Retina (tissue), 1 donor: Measurements from ENCODE around the gene SOCS1.

ENCODE experiments used
- DNase-seq: peaks from one replicate; pipeline ENCODE4 v3.0.0-alpha.2; 2016

The SOCS1 gene

DNA sequence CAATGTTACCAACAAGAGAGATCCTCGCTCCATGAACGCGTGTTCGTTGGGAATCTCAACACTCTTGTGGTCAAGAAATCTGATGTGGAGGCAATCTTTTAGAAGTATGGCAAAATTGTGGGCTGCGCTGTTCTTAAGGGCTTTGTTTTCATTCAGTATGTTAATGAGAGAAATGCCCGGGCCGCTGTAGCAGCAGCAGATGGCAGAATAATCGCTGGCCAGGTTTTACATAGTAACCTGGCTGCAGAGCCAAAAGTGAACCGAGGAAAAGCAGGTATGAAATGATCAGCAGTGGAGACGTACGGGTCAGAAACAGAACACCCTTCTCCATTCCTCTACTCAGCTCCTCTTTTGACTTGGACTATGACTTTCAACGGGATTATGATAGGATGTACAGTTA lies 13.3 kb downstream of the SOCS1 start:
- no peak for DNase-seq

DNA sequence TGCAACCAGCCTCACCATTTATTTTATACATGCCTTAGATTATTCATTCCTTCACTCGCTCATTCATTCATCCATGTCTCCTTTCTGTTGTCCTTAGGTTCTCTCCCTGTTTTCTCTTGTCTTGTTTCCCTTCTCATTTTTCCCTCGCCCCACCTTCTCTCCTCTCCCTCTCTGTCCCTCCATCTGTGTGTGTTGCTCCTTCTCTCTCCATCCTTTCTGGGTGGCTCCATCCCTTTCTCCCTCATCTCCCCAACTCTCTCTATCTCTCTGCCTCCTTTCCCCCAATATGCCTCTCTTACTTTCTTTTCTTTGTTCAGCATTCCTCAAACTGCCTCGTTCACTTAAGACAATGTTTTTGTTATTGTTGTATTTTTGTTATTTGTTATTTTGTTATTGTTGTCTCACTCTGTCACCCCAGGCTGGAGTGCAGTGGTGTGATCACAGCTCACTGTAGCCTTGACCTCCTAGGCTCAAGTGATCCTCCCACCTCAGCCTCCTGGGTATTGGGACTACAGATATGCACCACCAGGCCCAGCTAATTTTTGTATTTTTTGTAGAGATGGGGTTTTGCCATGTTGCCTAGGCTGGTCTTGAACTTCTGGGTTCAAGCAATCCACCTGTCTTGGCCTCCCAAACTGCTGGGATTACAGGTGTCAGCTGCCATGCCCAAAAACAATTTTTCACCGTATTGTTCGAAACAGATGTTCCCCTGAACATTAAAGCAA lies 14.4 kb downstream of the SOCS1 start:
- DNase-seq = no peak

DNA sequence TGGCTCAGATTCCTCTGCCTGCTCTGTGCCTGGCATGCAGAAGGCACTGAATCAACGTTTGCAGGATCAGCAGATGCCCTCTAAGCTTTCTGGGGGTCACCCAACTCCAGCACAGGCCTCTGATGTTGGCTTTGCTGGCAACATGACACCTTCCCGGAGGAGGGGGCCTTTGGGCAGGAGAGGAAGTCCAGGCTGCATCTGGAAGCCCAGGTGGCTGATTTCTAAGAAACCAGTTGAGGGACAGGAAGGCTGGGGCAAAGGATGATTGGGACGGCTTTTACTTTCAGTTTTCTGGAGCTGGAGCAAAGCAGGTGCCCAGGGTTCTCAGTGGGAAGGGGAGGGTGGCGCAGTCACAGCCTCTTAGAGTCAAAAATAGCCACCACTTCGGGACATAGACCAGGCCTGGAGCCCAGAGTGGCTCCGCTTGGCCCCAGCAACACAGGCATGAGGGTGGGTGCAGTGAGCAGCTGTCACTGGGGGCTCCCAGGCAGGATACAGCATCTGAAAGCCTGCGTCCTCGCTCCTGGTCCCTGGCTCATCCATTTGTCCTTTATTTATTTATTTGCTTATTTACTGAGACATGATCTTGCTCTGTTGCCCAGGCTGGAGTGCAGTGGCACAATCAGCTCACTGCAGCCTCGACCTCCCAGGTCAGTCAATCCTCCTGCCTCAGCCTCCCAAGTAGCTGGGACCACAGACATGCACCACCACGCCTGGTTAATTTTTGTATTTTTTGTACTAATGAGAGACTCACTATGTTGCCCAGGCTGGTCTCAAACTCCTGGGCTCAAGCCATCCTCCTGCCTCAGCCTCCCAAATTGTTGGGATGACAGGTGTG lies 15.1 kb downstream of the SOCS1 start:
- DNase-seq = no peak

DNA sequence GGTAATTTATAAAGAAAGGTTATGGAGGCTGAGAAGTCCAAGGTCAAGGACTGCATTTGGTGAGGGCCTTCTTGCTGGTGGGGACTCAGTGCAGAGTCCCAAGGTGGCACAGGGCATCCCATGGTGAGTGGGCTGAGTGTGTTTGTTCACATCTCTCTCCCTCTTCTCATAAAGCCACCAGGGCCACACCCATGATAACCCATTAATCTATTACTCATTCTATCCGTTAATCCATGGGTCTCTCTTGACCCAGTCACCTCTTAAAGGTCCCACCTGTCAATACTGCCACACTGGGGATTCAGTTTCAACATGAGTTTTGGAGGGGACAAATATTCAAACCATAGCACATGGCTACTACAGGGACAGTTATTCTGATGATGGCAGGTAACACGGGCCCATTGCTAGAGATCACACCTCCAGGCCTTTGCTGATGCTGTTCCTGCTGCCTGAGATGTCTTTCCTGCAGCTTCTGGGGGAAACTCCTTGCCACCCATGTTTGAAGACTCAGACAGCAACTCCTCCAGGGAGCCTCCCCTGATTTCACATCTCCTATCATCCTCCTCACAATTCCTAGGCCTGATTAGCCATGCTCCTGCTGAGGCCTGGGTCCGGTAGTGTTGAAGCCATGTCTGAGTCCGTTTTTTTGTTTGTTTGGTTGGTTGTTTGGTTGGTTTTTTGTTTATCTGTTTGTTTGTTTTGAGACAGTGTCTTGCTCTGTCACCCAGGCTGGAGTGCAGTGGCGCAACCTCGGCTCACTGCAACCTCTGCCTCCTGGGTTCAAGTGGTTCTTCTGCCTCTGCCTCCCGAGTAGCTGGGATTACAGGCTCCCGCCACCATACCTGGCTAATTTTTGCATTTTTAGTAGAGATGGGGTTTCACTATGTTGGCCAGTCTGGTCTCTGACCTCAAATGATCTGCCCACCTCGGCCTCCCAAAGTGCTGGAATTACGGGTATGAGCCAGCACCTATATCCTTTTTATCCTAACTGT lies 16.1 kb downstream of the SOCS1 start:
- DNase-seq = no peak

DNA sequence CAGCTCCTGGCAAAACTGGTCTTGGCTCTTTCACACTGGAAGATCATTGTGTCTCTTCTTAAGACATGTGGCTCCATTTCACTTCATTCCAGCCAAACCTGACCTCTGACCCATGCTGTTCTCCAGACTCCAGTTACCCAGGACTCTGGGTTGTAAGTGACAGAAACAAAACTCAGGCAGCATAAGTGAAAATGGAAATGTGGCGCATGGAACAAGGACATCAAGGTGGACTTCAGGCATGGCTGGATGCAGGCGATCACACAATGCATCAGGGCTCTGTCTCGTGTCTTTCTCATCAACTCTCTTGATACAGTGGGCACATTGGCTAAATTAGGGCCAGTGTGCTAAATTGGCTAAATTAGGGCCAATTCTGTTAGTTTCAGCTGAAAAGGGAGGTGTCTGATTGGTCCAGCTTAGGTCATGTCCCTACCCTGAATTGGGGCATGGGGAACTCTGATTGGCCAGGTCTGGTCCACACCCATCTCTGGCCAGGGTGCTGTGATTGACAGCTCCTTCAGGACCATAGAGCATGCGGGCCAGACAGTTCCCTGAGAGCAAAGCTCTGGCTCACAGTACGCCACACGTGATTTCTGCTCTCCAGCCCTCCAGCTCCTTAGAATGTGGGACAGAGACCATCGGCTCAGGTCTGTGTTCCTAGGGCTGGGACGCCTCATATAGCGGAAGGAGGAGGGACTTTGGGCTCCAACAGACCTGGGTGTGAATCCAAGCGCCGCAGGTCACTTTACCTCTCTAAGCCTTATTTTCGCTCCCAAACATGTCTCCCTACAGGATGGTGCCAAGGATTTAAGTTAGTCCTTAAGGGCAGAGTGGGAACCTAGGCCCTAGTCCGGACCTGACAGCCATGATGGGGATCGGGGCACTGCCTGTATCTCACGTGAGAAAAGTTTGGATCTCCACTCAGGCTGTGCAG lies 17.5 kb downstream of the SOCS1 start:
- no peak for DNase-seq

DNA sequence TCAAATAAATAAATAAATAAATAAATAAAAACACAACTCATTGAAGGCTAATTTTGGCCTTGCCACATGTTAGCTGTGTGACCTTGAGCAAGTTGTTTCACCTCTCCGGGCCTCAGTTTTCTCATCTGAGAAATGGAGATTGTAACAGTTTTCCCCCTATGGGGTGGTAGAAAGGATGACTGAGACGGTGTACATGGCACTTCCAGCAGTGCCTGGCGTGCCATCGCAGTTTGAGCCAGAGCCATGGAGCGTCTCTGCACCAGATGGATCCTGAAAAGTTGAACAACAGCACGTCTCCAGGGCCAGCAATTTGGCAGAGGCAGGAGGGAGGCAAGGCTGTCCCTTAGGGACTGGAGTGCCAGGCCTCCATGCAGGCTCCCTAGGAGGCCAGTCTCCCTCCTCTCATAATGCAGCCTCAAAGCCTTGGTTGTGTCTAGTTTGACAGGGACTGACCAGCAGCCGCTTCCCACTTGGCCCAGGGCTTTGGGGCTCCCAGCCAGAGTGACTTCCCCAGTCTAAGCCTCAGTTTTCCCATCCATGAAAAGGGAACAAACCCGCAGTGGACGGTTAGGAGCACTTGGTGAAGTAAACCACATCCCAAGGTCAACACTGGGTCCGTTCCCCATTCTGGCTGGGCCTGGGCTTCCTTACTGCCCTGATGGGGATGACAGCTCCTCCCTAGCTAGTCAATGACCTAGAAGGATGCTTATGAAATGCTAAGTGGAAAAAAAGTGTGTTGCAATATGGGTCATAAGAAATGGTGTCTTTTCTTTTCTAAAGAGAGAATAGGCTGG lies 19.3 kb downstream of the SOCS1 start:
- no peak for DNase-seq

DNA sequence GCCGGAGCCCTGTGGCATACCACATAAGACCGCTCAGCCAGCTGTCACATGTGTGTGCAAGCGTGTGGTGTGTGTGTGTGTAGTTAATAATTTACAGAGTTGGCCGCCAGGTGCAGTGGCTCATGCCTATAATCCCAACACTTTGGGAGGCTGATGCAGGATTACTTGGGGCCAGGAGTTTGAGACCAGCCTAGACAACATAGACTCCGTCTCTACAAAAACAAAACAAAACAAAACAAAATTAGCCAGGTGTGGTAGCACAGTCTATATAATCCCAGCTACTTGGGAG lies 20.4 kb downstream of the SOCS1 start:
- DNase-seq = no peak

DNA sequence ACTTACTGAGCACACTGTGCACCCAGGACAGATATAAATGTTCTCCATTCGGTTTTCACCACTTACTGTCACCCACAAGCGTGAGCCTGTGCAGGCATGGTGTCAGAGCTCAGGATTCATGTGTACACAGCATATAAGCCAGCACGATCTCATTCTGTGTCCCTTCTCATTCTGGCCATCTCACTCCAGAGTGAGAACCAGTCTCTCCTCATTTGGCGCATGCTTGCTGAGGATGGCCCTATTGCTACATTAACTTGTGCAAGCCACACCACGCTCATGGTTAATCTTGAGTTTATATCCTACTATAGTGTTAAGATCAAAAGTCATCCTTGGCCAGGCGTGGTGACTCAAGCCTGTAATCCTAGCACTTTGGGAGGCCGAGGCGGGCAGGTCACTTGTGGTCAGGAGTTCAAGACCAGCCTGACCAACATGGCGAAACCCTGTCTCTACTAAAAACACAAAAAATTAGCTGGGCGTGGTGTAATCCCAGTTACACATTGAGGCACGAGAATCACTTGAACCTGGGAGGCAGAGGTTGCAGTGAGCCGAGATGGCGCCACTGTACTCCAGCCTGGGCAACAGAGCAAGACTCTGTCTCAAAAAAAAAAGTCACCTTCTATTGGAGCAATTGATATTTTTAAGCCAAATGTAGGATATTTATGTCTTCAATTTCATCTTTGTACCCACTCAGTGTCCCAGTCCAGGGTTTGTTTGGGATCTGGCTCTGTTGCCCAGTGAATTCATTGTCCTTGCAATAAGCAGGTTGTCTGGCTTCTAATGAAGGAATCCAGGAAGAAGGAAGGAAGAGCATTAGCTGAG lies 20.9 kb downstream of the SOCS1 start:
- DNase-seq = no peak

DNA sequence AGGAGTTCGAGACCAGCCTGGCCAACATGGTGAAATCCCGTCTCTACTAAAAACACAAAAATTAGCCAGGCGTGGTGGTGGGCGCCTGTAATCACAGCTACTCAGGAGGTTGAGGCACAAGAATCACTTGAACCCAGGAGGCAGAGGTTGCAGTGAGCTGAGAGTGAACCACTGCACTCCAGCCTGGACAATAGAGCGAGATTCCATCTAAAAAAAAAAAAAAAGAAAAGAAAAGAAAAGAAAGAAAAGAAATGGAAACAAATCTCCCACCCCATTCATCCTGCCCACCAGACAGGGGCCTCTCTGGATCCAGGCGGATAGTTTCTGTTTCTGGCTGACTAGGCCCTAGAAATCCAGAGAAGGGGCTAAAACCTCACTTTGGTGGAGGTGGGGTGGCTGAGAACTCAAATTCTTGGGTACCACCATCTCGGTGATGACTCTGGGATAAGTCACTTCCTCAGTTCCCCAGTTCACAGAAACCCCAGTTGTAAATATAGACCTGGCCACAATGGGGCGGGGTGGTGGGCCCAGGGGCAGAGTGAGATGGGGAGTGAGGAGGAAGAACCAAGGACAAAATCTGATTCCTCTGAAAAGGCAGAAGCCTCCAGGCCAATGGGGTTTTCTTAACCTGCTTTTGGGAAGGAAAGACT lies 22.2 kb downstream of the SOCS1 start:
- no peak for DNase-seq

DNA sequence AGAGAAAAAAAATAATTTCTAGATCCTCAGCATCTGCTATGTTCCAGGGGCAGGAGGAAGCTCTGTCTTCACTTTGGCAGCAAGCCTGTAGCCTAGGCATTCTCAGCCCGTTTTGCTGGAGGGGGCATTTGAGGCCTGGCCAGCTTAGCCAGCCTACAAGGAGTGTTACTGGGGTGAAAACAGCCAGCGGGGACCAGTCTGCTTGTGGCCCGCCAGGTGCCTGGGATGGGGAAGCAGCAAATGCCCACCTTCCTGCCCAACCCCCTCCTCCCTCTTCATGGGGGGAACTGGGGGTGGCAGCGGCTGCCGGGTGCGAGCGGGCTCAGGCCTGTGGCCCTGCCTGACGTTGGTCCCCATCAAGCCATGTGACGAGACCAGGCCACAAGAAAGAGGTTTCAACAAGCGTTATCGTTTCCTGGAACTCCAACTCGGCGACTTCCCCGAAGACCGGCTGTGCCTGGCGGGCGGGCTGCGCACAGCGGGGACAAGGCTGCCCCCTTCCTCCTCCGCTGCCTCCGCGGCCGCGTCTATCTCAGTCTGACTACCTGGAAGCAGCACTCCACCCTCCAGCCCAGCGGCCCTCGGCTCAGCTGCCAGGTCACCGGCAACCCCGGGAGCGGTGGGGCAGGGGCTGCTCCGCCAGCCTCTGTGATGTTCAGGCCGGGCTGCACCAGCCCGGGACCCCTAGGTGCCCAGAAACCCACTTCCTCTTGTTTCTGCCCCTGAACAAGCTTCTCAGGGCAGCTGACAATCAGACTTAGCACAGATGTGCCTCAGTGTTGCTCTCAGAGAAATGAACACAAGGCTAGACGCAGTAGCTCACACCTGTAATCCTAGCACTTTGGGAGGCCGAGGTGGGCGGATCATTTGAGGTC lies 22.9 kb downstream of the SOCS1 start:
- peak; percentile 39 for DNase-seq

DNA sequence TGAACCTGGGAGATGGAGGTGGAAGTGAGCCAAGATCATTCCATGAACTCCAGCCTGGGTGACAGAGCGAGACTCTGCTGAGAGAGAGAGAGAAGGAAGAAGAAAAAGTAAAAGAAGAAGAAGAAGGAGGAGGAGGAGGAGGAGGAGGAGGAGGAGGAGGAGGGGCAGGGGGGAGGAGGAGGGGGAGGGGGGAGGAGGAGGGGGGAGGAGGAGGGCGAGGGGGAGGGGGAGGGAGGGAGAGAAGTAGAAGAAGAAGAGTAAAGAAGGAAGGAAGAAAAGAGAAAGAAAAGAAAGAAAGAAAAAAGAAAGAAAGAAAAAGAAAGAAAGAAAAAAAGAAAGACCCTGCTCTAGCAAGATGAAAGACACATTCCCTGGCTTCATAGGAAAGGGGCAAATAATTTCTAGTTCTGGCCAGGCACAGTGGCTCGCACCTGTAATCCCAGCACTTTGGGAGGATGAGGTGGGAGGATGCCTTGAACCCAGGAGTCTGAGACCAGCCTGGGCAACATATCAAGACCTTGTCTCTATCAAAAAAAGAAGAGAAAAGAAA lies 23.6 kb downstream of the SOCS1 start:
- no peak for DNase-seq

DNA sequence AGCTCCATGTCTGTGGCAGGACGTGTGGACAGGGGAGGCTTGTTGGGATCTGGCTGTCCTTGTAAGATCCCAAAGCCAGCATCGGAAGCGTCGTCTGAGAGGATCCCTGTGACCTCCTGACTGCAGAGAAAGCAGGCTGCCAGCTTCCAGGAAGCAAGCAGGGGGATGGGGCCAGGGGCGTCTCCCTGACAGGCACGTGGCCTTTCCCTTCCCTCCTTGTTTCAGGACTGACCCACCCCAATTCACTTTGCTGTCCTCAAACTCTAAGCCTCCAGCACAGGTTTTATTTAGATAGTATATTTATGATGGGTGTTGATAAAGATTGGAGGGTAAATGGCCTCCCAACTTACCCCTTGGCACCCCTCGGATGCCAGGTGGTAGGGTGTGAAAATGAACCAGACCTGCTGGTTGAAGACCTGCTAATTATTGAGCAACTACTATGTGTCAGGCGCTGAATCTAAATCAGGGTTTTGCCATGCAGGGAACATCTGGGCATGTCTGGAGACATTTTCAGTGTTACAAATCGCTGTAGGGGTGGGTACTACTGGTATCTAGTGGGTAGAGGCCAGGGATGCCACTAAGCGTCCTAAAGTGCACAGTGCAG lies 24.5 kb downstream of the SOCS1 start:
- DNase-seq = no peak

DNA sequence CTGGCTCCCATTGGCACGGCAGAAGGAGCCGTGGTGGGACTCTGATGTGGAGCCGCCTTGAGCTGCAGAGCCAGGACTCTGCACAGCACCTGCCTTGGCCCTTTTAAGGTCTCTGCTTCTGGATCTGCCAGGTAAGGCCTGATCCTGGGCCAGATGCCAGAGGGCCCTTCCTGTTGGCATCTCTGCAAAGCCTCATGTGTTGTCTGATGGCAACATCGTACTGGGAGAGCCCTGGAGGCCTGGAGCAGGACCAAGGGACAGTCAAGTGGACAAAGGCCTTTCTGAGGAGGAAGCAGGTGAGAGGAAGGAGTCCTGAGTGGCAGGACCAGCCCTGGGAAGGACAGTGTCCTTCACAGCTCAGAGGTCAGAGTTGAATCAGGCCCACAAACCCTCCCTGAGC lies 26.1 kb downstream of the SOCS1 start:
- no peak for DNase-seq

DNA sequence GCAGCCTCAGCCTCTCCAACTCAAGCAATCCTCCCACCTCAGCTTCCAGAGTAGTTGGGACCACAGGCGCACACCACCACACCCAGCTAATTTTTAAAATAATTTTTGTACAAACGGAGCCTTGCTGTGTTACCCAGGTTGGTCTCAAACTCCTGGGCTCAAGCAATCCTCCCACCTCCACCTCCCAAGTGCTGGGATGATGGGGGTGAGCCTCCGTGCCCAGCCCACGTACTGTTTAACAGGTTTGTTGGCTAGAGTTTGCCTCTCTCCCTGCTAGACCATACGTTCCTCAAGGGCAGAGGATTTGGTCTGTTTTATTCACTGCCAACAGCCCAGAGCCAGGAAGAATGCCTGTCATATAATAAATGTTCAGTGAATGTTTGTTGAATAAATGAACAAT lies 26.6 kb downstream of the SOCS1 start:
- DNase-seq = no peak

DNA sequence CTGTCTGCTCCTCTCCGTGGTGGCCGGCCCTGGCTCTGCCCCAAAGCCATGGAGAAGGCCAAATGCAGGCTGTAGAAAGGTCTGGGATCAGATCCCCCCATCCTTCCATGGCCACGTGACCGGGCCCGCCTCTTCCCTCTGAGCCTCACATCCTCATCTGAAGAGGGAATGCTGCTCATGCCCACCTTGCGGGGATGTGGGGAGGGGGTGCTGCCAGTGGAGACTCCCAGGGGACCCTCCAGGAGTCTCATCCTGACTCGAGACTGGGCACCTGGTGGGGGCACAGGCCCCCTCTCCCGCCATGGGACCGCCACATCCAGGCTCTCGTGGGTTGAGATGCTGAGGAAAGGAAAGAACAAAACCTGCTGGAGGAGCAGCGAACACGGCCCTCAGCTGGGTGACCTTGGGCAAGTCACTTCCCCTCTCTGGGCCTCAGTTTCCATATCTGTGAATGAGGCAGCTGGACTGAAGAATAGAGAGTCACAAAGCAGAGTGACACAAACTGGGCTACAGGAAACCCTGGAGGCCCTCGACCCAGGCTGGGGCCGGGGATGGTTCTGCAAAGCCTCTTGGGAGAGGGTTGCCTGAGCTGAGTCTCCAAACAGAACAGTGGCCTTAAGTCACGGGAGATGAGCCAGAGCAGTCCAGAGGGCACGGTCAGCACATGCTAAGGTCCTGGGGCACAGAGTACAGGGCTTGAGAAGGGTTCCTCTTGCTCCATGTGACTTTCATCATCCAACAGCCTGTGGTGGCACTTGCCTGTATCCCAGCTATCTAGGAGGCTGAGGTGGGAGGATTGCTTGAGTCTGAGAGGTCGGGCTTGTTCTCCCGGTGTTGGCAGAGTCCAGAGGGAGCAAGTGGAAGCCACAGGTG lies 30.1 kb downstream of the SOCS1 start:
- DNase-seq = no peak

DNA sequence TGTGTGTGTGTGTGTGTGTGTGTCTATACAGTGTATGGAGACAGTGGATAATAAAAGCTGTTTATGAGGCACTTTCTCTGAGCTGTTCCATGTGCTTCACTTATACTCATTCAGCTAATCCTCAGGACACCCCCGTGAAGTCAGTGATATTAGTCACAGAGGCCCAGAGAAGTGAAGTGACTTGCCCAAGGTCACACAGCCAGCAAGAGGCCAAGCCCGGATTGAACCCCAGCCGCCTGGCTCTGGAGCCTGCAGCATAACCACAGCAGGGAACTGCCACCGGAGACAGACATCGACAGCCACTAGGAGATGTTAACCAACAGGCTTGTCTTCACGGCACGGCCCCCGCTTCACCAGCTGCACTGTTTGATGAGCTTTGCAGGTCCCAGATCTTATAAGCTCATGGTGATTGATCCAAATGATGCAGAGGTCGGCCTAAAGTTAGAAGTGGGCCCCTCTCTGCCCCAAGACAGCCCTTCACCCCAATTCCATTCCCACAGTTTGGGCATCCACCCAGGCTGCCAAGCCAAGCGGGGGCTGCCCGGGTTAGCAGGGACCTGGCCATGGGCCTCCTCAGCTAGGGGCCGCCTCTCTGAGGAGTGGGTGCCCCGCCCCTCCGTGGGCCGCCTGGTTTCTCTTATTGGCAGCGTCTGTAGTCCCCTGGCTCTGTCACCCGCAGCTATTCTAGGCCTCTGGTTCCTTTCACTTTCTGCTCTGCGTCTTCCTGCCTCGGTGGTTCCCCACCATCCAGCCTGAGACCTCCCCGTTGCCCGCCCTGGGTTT lies 30.9 kb downstream of the SOCS1 start:
- no peak for DNase-seq
